GM18519 (cell line): ENCODE results near the gene SUPT3H.

Experiments
- ATAC-seq: cut with Tn5 transposase; IDR thresholded peaks from one replicate; pipeline ENCODE4 v1.9.1; 2021; ENCODE audit warnings: mild to moderate bottlenecking, moderate library complexity; ENCODE audit not compliant: unreplicated experiment, low FRiP score

SUPT3H gene

DNA sequence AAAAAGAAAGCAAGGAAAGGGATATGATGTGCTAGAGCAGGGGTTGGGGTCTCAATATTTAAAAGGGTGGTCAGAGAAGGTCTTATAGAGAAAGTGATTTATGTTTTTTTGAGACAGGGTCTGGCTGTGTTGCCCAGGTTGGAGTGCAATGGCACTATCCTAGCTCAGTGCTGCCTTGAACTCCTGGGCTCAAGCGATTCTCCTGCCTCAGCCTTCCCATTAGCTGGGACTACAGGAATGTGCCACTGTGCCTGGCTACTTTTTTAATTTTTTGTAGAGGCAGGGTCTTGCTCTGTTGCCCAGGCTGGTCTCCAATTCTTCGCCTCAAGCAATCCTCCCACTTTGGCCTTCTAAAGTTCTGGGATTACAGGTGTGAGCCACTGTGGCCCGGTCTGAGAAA lies 557.0 kb downstream of the SUPT3H start:
- no peak for ATAC-seq

DNA sequence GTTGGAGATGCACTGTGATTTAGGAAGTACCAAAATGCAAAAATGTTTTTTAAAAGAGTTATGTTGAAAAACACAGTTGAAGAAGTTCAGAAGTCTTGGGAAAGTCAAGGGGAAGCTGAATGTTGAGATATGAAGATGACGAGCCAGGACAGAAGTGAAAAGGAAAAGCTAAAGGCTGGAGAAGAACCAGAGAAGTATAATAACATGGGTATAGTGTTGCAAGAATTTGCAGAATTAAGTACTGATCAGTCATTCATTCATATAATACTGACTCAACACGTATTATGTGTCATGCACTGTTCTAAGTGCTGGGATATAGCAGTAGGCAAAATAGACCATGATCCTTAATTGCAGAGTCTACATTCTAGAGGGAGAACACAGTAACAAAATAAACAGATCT lies 557.4 kb downstream of the SUPT3H start:
- ATAC-seq = no peak

DNA sequence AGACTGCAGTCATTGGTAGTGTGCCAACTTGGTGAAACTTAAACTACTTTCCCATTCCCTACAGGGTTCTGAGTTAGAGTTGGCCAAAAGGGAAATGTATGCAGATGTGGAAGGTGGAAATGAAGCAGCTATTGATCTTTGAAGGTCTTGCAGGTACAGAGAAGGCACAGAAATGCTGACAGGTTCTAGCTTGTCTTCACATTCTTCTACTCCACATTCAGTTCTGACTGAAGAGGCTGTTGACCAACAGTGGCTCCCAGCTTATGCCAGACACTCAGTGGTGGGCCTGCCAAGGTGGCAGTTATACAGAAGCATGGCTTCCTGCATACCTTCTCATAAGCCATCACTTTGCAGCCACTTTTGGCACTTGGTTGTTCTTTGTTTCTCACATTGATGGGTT lies 566.3 kb downstream of the SUPT3H start:
- ATAC-seq = no peak

- ATAC-seq = no peak
Measured at GRCh38 chr6:44809258-44809657, 568.5 kb downstream of the SUPT3H start.

- ATAC-seq = no peak
Measured at GRCh38 chr6:44808148-44808547, 569.6 kb downstream of the SUPT3H start.

GRCh38 chr6:44806656-44807055 lies 571.1 kb downstream of the SUPT3H start:
- no peak for ATAC-seq

GRCh38 chr6:44805238-44805846 lies 572.4 kb downstream of the SUPT3H start:
- no peak for ATAC-seq

- no peak for ATAC-seq
Measured at GRCh38 chr6:44804546-44805159, 573.1 kb downstream of the SUPT3H start.

GRCh38 chr6:44804016-44804415 lies 573.7 kb downstream of the SUPT3H start:
- ATAC-seq = no peak

DNA sequence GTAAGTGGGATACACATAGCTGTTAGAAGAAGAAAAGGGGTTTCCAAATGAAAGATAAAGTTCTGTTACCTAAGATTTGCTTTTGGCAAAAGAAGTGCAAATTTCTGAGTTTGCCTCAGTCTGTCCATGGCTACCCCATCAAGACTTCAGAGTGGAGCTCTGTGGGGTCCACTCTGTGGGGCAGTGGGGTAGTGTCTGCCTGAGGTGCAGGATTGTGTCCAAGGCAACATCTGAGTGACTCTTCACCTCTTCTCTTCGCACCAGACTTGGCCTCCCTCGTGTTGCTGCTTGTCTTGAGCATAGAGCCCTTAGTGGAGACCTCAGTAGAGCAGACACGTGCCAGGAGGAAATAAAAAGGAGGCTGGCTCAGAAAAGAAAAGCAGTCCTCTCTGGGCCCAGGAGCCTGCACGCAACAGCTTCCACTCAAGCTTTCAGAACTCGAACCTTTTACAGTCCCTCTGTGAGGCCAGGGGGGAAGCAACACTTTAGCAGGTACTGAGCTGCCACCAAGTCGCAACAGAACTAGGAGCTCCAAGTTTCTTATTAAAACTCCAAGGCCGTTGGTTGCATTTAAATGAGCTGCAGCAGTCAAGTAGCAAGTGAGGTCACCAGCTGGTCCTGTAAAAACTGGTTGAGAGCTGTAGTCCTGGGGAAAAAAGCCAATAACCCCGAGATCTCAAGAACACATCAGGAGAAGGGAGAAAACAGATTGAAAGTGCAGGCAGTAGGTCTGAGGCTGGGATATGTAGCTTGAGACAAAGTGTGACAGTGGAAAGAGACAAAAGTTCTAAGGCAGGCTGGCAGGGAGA lies 576.7 kb downstream of the SUPT3H start:
- ATAC-seq = no peak

- ATAC-seq = no peak
Measured at GRCh38 chr6:44800171-44800783, 577.5 kb downstream of the SUPT3H start.

DNA sequence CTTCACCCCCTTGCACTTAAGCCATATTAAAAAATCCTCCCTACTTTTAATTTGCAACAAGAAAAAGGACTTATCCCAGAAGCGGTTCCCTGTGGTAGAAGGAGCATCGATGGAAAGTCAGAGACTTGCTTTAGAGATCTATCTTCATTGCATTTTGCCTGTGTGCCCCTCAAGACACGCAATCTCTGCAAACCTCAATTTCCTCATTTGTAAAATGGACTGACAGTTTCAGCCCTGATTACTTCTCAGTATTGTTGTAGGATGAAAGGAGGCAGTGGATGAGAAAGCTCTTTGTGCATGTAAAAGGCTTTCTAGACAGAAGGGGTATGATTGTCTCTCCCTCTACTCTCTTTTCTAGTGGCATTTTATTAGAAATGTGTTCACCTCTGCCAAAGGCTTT lies 580.0 kb downstream of the SUPT3H start:
- no peak for ATAC-seq

DNA sequence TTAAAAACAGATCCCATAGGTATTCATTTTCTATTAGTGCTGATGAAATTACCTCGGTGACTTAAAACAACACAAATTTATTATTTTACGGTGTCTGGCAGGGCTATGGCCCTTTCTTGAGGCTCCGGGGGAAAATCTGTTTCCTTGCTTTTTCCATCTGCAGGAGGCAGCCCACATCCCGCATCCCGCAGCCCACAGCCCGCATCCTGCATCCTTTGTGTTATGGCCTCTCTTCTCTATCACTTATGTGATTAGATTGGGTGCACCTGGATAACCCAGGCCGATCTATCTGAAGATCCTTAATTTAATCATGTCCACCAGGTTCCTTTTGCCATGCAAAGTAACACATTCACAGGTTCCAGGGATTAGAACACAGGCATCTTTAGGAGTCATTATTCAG lies 582.4 kb downstream of the SUPT3H start:
- ATAC-seq = no peak

DNA sequence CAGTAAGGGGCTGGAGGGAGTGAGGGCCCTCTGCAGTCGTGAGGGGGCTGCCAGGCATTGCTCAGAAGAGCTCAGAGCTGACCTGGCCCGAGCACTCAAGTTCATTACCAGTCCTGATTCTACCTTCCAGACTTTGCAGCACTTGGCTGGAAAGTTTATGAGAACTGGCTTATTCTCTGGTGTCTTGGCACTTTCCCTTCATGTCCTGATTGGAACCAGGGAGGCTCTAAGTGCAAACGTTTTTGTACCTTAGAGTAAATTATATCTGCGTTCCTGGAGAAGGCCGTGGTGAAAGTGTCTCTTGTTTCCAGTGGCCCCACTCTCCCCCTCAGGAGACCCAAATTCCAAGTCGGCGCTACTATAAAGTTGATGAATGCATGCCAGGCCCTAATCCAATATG lies 587.9 kb downstream of the SUPT3H start:
- no peak for ATAC-seq

DNA sequence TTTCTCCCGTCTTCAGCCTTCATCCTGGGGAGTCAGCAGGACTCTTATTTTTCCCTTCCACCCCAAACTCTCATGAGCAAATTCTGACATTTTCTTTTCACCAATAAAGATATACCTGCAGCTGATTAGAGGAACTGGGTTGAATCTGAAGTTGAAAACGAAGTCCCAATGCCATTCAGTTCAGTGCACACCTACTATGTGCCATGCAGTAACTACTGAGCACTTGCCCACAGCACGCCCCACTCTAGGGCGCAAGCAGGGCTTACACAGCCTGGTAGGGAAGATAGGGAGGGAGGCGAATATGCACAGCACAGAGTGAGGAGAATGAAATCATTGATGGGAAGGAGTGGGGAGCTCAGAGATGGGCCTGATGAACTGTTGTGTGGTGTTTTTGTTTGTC lies 588.7 kb downstream of the SUPT3H start:
- no peak for ATAC-seq

- ATAC-seq = no peak
Measured at GRCh38 chr6:44788387-44788981, 589.2 kb downstream of the SUPT3H start.

- no peak for ATAC-seq
Measured at GRCh38 chr6:44787254-44787834, 590.4 kb downstream of the SUPT3H start.

- ATAC-seq = no peak
Measured at GRCh38 chr6:44785130-44785529, 592.6 kb downstream of the SUPT3H start.

GRCh38 chr6:44784195-44784594 lies 593.5 kb downstream of the SUPT3H start:
- ATAC-seq = no peak

- no peak for ATAC-seq
Measured at GRCh38 chr6:44782892-44783291, 594.8 kb downstream of the SUPT3H start.
